HEK293T (cell line): ENCODE measurements around the gene ARHGAP10.
A peak's percentile ranks its signal among the peaks of the same experiment; 100 is the strongest.

ENCODE experiments used
- CTCF ChIA-PET: fragments of 350-600 bp; formaldehyde crosslinking; extraction: SDS; loops from one replicate; lab custom pipeline; 2021; ENCODE audit warnings: antibody characterized with exemption, inconsistent platforms; lab: Yijun Ruan, JAX
- POLR2A ChIA-PET: fragments of 350-600 bp; formaldehyde crosslinking; extraction: SDS; loops from one replicate; lab custom pipeline; 2020; ENCODE audit warnings: antibody characterized with exemption, inconsistent platforms; lab: Yijun Ruan, JAX
- DNase-seq: peaks from one replicate; pipeline ENCODE4 v3.0.0; 2012; ENCODE audit warnings: mixed read lengths; ENCODE audit errors: extremely low spot score
- ARNT ChIP-seq: fragments of 450-650 bp; IDR thresholded peaks from 2 replicates; pipeline ENCODE4 v1.6.1; 2017; ENCODE audit warnings: mild to moderate bottlenecking
- BHLHE40 ChIP-seq: fragments of 450-650 bp; IDR thresholded peaks from 2 replicates; pipeline ENCODE4 v1.6.1; 2016; ENCODE audit warnings: mild to moderate bottlenecking, moderate library complexity, borderline replicate concordance
- CTBP1 ChIP-seq: fragments of 450-650 bp; IDR thresholded peaks from 2 replicates; pipeline ENCODE4 v1.6.1; 2016; ENCODE audit warnings: borderline replicate concordance
- ELF4 ChIP-seq: fragments of 450-650 bp; IDR thresholded peaks from 2 replicates; pipeline ENCODE4 v1.6.1; 2017; ENCODE audit warnings: antibody characterized with exemption
- FOXA1 ChIP-seq: fragments of 450-650 bp; IDR thresholded peaks from 2 replicates; pipeline ENCODE4 v1.6.1; 2016; ENCODE audit warnings: mild to moderate bottlenecking
- FOXK2 ChIP-seq: fragments of 450-650 bp; IDR thresholded peaks from 2 replicates; pipeline ENCODE4 v1.6.1; 2016; ENCODE audit warnings: mild to moderate bottlenecking
- FOXM1 ChIP-seq: fragments of 450-650 bp; IDR thresholded peaks from 2 replicates; pipeline ENCODE4 v1.6.1; 2017; ENCODE audit warnings: mild to moderate bottlenecking, borderline replicate concordance
- HDGF ChIP-seq: fragments of 450-650 bp; IDR thresholded peaks from 2 replicates; pipeline ENCODE4 v1.6.1; 2017; ENCODE audit warnings: antibody characterized with exemption, borderline replicate concordance
- L3MBTL2 ChIP-seq: fragments of 450-650 bp; conservative IDR thresholded peaks from 2 replicates; pipeline ENCODE4 v1.6.1; 2016; ENCODE audit warnings: mild to moderate bottlenecking
- LEF1 ChIP-seq: fragments of 450-650 bp; IDR thresholded peaks from 2 replicates; pipeline ENCODE4 v1.6.1; 2017; ENCODE audit warnings: mild to moderate bottlenecking, borderline replicate concordance
- NFRKB ChIP-seq: fragments of 450-650 bp; IDR thresholded peaks from 2 replicates; pipeline ENCODE4 v1.6.1; 2016; ENCODE audit warnings: mild to moderate bottlenecking, moderate library complexity
- SP1 ChIP-seq: fragments of 450-650 bp; IDR thresholded peaks from 2 replicates; pipeline ENCODE4 v1.6.1; 2017
- SUZ12 ChIP-seq: fragments of 450-650 bp; IDR thresholded peaks from 2 replicates; pipeline ENCODE4 v1.6.1; 2016; ENCODE audit warnings: mild to moderate bottlenecking
- TARDBP ChIP-seq: fragments of 450-650 bp; IDR thresholded peaks from 2 replicates; pipeline ENCODE4 v1.6.1; 2016
- ZNF384 ChIP-seq: fragments of 450-650 bp; IDR thresholded peaks from 2 replicates; pipeline ENCODE4 v1.6.1; 2016
- TF ChIP-seq, protein P1 (sequence below): fragments of 450-650 bp; IDR thresholded peaks from 2 replicates; pipeline ENCODE4 v1.6.1; 2016

The ARHGAP10 gene

GRCh38 chr4:148041606-148042329 is 309.9 kb downstream of the ARHGAP10 start:
- TF ChIP-seq BHLHE40 = no peak
- TF ChIP-seq, protein P1, sequence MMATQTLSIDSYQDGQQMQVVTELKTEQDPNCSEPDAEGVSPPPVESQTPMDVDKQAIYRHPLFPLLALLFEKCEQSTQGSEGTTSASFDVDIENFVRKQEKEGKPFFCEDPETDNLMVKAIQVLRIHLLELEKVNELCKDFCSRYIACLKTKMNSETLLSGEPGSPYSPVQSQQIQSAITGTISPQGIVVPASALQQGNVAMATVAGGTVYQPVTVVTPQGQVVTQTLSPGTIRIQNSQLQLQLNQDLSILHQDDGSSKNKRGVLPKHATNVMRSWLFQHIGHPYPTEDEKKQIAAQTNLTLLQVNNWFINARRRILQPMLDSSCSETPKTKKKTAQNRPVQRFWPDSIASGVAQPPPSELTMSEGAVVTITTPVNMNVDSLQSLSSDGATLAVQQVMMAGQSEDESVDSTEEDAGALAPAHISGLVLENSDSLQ = no peak
- ChIA-PET POLR2A (no interaction called here), CTCF (interaction anchor here (0.6 to 1.3 kb wide), 4 partner anchors 11 to 76 kb away, joined by 3 to 5 read pairs (median 3); no protein-coding TSS in a partner anchor)
- DNase-seq = no peak

DNA sequence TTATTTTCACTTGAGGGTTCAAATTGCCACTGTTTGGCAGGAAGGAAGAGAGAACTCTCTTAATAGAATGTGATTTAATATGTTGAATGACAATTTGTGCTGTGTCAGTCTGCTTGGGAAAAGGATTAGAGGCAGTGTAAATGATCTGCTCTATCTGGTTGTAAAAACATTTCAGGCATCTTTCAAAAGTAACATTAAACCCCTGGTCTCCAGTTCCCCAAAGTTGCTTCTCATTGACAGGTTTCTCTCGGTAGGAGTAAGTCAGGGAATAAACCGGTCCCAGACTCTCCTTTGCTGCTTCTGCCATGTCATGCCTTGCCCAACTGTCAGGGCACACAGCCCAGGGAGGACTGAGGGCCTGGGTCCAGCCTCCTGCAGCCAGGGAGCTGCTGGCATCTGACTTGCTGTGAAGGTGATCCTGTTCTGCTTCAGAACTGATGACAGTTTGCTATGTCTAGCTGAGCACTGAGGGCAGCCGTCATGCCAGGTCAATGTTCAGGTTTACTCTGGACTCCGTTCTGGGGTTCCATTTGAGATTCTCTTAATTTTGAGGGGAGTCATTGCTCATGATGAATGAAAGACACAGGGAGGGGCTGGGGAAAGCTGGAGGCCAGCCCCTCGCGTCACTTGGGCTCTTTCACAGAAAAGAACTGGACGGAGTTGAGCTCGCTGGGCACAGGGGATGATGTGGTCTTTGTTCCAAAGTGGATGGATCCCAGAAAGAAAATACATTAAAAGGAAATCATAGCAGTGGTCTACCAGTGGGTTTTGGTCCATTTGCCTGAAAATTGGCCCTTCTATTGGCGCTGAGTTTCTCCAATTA is 312.4 kb downstream of the ARHGAP10 start:
- ChIA-PET CTCF (interaction anchor here (0.7 to 0.8 kb wide), 2 partner anchors 37 to 168 kb away, joined by 3 read pairs; no protein-coding TSS in a partner anchor), POLR2A (interaction anchor here (1.2 to 1.3 kb wide), 2 partner anchors 9 to 398 kb away, joined by 3 to 4 read pairs; no protein-coding TSS in a partner anchor)
- DNase-seq = no peak
- no peak for TF ChIP-seq LEF1
- TF ChIP-seq FOXA1 = no peak
- TF ChIP-seq ARNT = no peak
- TF ChIP-seq FOXK2 = no peak
- no peak for TF ChIP-seq L3MBTL2
- no peak for TF ChIP-seq SP1
- TF ChIP-seq ELF4 = no peak
- no peak for TF ChIP-seq FOXM1
- no peak for TF ChIP-seq HDGF
- TF ChIP-seq BHLHE40 = no peak
- TF ChIP-seq ZNF384 = no peak
- no peak for TF ChIP-seq TARDBP
- TF ChIP-seq SUZ12 = no peak

DNA sequence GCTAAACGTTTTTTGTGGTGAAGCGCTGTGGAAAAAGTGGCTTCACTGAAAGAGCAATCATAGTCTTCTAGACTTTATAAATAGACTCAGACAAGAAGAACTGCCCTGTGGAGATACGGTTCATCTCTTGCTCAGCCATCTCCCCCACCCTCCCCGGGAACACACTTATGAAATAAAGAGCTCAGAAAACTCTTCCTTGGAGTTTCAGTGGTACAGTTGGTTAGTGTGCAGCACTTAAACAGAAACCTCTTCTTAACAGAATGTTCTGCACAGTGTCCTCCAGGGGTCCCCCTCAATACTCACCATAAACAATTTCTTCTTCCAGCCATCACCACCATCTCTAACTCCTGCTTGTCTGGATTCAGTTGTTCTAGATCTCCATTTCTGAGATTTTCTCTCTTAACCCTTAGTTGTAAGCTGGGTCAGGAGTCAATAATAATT is 313.0 kb downstream of the ARHGAP10 start:
- POLR2A ChIA-PET = interaction anchor here (1.3 kb wide), 1 partner anchor 8 kb away, joined by 4 read pairs; no protein-coding TSS in a partner anchor
- CTCF ChIA-PET = interaction anchor here (0.7 to 1.5 kb wide), 4 partner anchors 11 to 977 kb away, joined by 3 to 4 read pairs (median 4); no protein-coding TSS in a partner anchor
- DNase-seq = no peak
- TF ChIP-seq CTBP1 (no peak), BHLHE40 (no peak), HDGF (no peak), FOXA1 (no peak), SP1 (no peak), SUZ12 (no peak), ELF4 (no peak)
- TF ChIP-seq, protein P1 = no peak

GRCh38 chr4:148048598-148048997 is 316.7 kb downstream of the ARHGAP10 start:
- ChIA-PET CTCF (interaction anchor here (0.7 kb wide), 1 partner anchor 118 kb away, joined by 6 read pairs; no protein-coding TSS in a partner anchor), POLR2A (interaction anchor here (0.6 kb wide), 1 partner anchor 1445 kb away, joined by 3 read pairs; no protein-coding TSS in a partner anchor)
- DNase-seq = no peak
- TF ChIP-seq, protein P1 = 0 out of 2 replicates have a peak, but pooled peaks have one; percentile 31
- no peak for TF ChIP-seq FOXA1

DNA sequence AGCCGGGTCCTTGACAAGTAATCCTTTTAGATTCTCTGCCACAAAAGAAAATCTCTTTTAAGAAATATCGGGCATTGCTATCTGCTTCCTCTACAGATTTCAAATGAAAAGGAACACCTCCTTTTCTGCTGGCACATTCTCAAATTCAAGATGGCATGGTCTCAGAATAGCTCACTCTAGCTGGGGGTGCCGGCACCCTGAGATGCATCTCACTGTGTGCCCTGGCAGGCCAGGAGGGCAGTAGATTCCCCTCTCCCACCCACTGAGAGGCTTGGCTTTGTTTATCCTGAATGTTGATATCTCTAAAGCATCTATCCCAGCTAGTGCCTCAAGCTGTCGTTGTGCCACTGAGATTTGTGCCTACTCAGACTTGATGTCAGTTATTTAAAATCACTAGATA is 319.5 kb downstream of the ARHGAP10 start:
- TF ChIP-seq ZNF384 (no peak), ARNT (no peak), CTBP1 (no peak), FOXK2 (no peak), SP1 (no peak), FOXA1 (no peak), SUZ12 (no peak), FOXM1 (no peak), BHLHE40 (no peak), NFRKB (no peak)
- TF ChIP-seq, protein P1 = no peak
- ChIA-PET POLR2A (interaction anchor here (2.1 kb wide), 1 partner anchor 390 kb away, joined by 5 read pairs; the partner anchor contains the start of gene NR3C2), CTCF (no interaction called here)
- DNase-seq = no peak
